Subcutaneous adipose tissue (tissue), 4 donors: Measurements from ENCODE around the gene SOCS2. TPM values are rescaled to one million over a fixed set of nuclear protein-coding genes. Genes with fewer than 3 reads are reported as not detected.

Experiments used
- CTCF ChIP-seq: fragments of 450-650 bp; IDR thresholded peaks from one replicate; pipeline ENCODE4 v1.5.1; 2016; ENCODE audit warnings: low read depth, mild to moderate bottlenecking, control low read depth, antibody characterized with exemption, moderate library complexity
- total RNA-seq, 4 donors: library from RNA; depleted of rRNA; stranded (reverse); fragments of >200 nt; gene quantifications; one replicate each; pipeline ENCODE4 v1.1.0, GENCODE V29; 2016

Gene SOCS2
- total RNA-seq, 4 donors from 2014 or later, result 21.8 to 68.9 (median 42.7) TPM

GRCh38 chr12:93599192-93599591, 26.7 kb downstream of the SOCS2 start:
- TF ChIP-seq CTCF, result no peak

- no peak for TF ChIP-seq CTCF
Observed at GRCh38 chr12:93601591-93601990, 29.1 kb downstream of the SOCS2 start.

GRCh38 chr12:93602897-93603668, 30.6 kb downstream of the SOCS2 start:
- TF ChIP-seq CTCF, result no peak

- no peak for TF ChIP-seq CTCF
Observed at GRCh38 chr12:93603762-93604161, 31.3 kb downstream of the SOCS2 start.

DNA sequence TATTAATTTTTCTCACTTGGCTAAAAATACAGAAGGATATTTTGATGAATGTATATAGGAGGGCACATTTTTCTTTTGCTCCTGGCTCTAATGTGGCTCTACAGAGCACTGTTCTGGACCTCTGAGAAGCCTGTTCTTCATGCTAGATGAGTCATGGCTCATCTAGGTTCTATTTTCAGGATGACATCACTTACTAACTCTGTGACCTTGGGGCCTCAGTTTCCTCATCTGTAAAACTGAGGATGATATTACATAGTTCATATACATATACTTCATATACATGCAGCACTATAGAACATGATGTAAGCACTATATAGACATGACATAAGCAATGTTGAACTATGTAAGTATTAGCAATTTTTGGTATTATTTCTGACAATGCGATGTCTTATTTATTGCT, 35.8 kb downstream of the SOCS2 start:
- TF ChIP-seq CTCF, result no peak

GRCh38 chr12:93609281-93610192, 37.1 kb downstream of the SOCS2 start:
- no peak for TF ChIP-seq CTCF

DNA sequence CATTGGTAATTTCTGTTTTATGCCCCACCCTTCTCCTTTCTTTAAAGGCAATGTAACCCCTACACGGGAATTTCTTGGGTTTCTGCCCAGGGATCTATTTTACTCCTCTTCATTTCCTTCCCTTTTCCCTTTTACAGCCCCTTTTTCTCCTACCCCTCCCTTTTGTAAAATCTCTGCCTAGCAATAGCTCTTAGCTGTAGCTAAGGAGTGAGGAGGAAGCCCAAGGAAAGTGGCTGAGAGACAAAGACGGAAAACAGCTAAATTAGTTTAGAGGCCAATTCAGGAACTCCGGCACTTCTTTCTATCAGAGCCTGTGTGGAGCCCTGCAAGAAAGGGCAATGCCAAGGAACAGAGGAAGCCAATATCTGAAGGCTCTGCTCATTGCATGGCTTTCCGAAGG, 40.3 kb downstream of the SOCS2 start:
- TF ChIP-seq CTCF, result no peak
